K562 (cell line): Measurements from ENCODE around the gene TMEM132D. TPM values are rescaled to one million over a fixed set of nuclear protein-coding genes. Genes with fewer than 3 reads are reported as not detected.

Experiments used
- ATAC-seq: fragments of 200-7000 bp; cut with Tn5 transposase; 3 replicates; pipeline ENCODE4 v1.9.1; 2020; ENCODE audit warnings: moderate library complexity
- BruUV-seq: library from RNA; stranded (reverse); fragments of 400-500 nt; replicated peaks from 2 replicates; lab custom pipeline; 2021; lab: Mats Ljungman, UMichigan
- CTCF ChIA-PET: fragments of 300-600 bp; formaldehyde crosslinking; extraction: SDS; loops from one replicate; lab custom pipeline; 2021; ENCODE audit warnings: low intra/inter-chr PET ratio; lab: Yijun Ruan, JAX
- POLR2A ChIA-PET: fragments of 300-600, 350-650 bp; sonication (Branson Sonifier 250); formaldehyde crosslinking; extraction: SDS; loops from one replicate; lab custom pipeline; 2021; ENCODE audit warnings: antibody characterized with exemption, inconsistent platforms; lab: Yijun Ruan, JAX
- DNase-seq, 4 experiments: peaks; one replicate each; pipeline versions ENCODE4 v3.0.0 to v3.0.0-alpha.2; 2011 to 2018; ENCODE audit warnings: low spot score in 3 of 4, mixed read lengths in 3 of 4; ENCODE audit errors: extremely low read depth in 1 of 4
- FAIRE-seq: peaks from 2 replicates; lab custom pipeline; 2011; peaks lifted over from hg19 to GRCh38; lab: Jason Lieb, UNC
- H2AFZ ChIP-seq: 2 replicates; pipeline ENCODE4 v1.6.0; 2011; ENCODE audit warnings: low read depth, low read length, control low read depth, inconsistent platforms
- H3K27ac ChIP-seq: fragments of 200-600 bp; 3 replicates; pipeline ENCODE4 v1.8.0; 2011; ENCODE audit warnings: low read depth, mild to moderate bottlenecking, control low read depth, inconsistent platforms, low read length, moderate library complexity, mixed read lengths; ENCODE audit errors: extremely low read depth
- H3K27me3 ChIP-seq, 2 experiments: fragments of 300-600 bp in 1 of 2; 2 replicates in 1 of 2; 3 replicates in 1 of 2; pipeline versions ENCODE4 v1.6.0 to v1.8.0; 2011; ENCODE audit warnings: inconsistent platforms in 2 of 2, low read length in 2 of 2, mild to moderate bottlenecking in 1 of 2, mixed read lengths in 1 of 2, moderate library complexity in 1 of 2; ENCODE audit not compliant: control insufficient read depth in 2 of 2, insufficient read depth in 2 of 2
- H3K36me3 ChIP-seq: fragments of 300-600 bp; 3 replicates; pipeline ENCODE4 v1.8.0; 2011; ENCODE audit warnings: mild to moderate bottlenecking, low read length, inconsistent platforms; ENCODE audit not compliant: control insufficient read depth, insufficient read depth
- H3K4me1 ChIP-seq, 2 experiments: fragments of 200-600 bp in 1 of 2; replicated peaks in 1 of 2; 2 replicates in 1 of 2; 3 replicates in 1 of 2; pipeline versions ENCODE4 v1.5.1 to v1.8.0; 2011; ENCODE audit warnings: inconsistent platforms in 2 of 2, low read length in 2 of 2, mild to moderate bottlenecking in 1 of 2, mixed read lengths in 1 of 2, moderate library complexity in 1 of 2; ENCODE audit not compliant: control insufficient read depth in 2 of 2, insufficient read depth in 2 of 2
- H3K4me2 ChIP-seq: 2 replicates; pipeline ENCODE4 v1.6.1; 2011; ENCODE audit warnings: low read length, control low read depth, inconsistent platforms, mixed read lengths; ENCODE audit not compliant: insufficient read depth
- H3K4me3 ChIP-seq: fragments of 200-600 bp; sonication (generic), shearing (Covaris generic); 2 replicates; pipeline ENCODE4 v1.5.1; 2016; ENCODE audit warnings: control low read depth, inconsistent platforms
- H3K79me2 ChIP-seq: fragments of 200-600 bp; 3 replicates; pipeline ENCODE4 v1.8.0; 2011; ENCODE audit warnings: low read length, inconsistent platforms; ENCODE audit not compliant: control insufficient read depth, insufficient read depth
- H3K9ac ChIP-seq, 2 experiments: 2 replicates each; pipeline versions ENCODE4 v1.6.0 to v1.6.1; 2011; ENCODE audit warnings: low read depth in 2 of 2, low read length in 2 of 2, control low read depth in 1 of 2, inconsistent platforms in 1 of 2, mild to moderate bottlenecking in 1 of 2, mixed read lengths in 1 of 2; ENCODE audit not compliant: insufficient read depth in 1 of 2
- H3K9me1 ChIP-seq: one replicate; pipeline ENCODE4 v1.6.0; 2011; ENCODE audit warnings: inconsistent platforms, mild to moderate bottlenecking, low read length, moderate library complexity; ENCODE audit not compliant: control insufficient read depth, insufficient read depth
- H3K9me3 ChIP-seq: replicated peaks from 2 replicates; pipeline ENCODE4 v1.5.1; 2011; ENCODE audit warnings: low read depth, low read length, inconsistent platforms; ENCODE audit not compliant: control insufficient read depth, insufficient read depth
- H4K20me1 ChIP-seq: replicated peaks from 2 replicates; pipeline ENCODE4 v1.6.1; 2011; ENCODE audit warnings: low read length, inconsistent platforms, mixed read lengths; ENCODE audit not compliant: control insufficient read depth, insufficient read depth
- ARID1B ChIP-seq: fragments of 450-650 bp; IDR thresholded peaks from 2 replicates; pipeline ENCODE4 v1.6.1; 2016; ENCODE audit warnings: antibody characterized with exemption, mild to moderate bottlenecking, inconsistent platforms
- CBFA2T2 ChIP-seq: fragments of 450-650 bp; conservative IDR thresholded peaks from 2 replicates; pipeline ENCODE4 v1.6.1; 2017; ENCODE audit warnings: mild to moderate bottlenecking
- CBFA2T3 ChIP-seq: fragments of 450-650 bp; IDR thresholded peaks from 2 replicates; pipeline ENCODE4 v1.6.1; 2017
- MTA2 ChIP-seq: fragments of 450-650 bp; IDR thresholded peaks from 2 replicates; pipeline ENCODE4 v1.6.1; 2016; ENCODE audit warnings: low read depth
- RBM22 ChIP-seq: fragments of 200-400 bp; formaldehyde crosslinking; IDR thresholded peaks from 2 replicates; pipeline ENCODE4 v1.6.1; 2018; ENCODE audit warnings: low read length, low read depth; ENCODE audit not compliant: poor library complexity, severe bottlenecking
- STAG1 ChIP-seq: sonication (generic); formaldehyde crosslinking; IDR thresholded peaks from 2 replicates; pipeline ENCODE4 v1.5.0; 2020; ENCODE audit warnings: missing genetic modification reagents, borderline replicate concordance
- TAL1 ChIP-seq: fragments of 450-650 bp; IDR thresholded peaks from 2 replicates; pipeline ENCODE4 v1.6.1; 2016; ENCODE audit warnings: mild to moderate bottlenecking
- TCF3 ChIP-seq: sonication (generic); formaldehyde crosslinking; IDR thresholded peaks from 2 replicates; pipeline ENCODE4 v1.4.0; 2020; ENCODE audit warnings: mild to moderate bottlenecking, missing genetic modification reagents
- TCFL5 ChIP-seq: fragments of 250-450 bp; sonication (Bioruptor Pico); conservative IDR thresholded peaks from 2 replicates; pipeline ENCODE4 v1.6.1; 2021; ENCODE audit warnings: mild to moderate bottlenecking, moderate library complexity, matching md5 sums
- TEAD4 ChIP-seq, 2 experiments: sonication (generic) in 1 of 2; formaldehyde crosslinking in 1 of 2; IDR thresholded peaks; 2 replicates each; pipeline versions ENCODE4 v1.6.1 to v1.8.0; 2012 to 2022; ENCODE audit warnings: borderline replicate concordance in 1 of 2, inconsistent platforms in 1 of 2, low read length in 1 of 2, mild to moderate bottlenecking in 1 of 2, missing genetic modification reagents in 1 of 2
- ZNF561 ChIP-seq: fragments of 450-650 bp; formaldehyde crosslinking; conservative IDR thresholded peaks from 2 replicates; pipeline ENCODE4 v1.4.0; 2020; ENCODE audit warnings: mild to moderate bottlenecking, moderate library complexity
- WGBS: fragments of 100-300 bp; shearing (Covaris generic); methylation state at CpG from one replicate; pipeline ENCODE4 v1.1.6; 2016; ENCODE audit warnings: low coverage, mixed read lengths; ENCODE audit not compliant: insufficient coverage; ENCODE audit errors: missing lambda C conversion rate; 5-methylcytosine and 5-hydroxymethylcytosine counted together
- in situ Hi-C: fragments of 300-500 bp; cut with MboI; formaldehyde crosslinking; loops from 4 replicates; pipeline ENCODE4 v1.15.0; 2018; ENCODE audit warnings: inconsistent platforms, mixed read lengths
- intact Hi-C: fragments of 100-400 bp; cut with micrococcal nuclease; formaldehyde crosslinking; loops from 2 replicates; pipeline ENCODE4 v1.14.2; 2022
- polyA plus RNA-seq, 8 experiments: library from polyadenylated mRNA; depleted of rRNA in 4 of 8; stranded (reverse) in 5 of 8; unstranded in 3 of 8; fragments of >200 nt; fragmentation: Nextera tagmentation in 2 of 8; fragmentation: Illumina TruSeq in 1 of 8; extraction: Ambion mirVana in 2 of 8; extraction: Trizol in 1 of 8; gene quantifications; 2 replicates each; pipeline versions ENCODE4 v1.2.1 to v1.2.3, GENCODE V29; 2011 to 2014; ENCODE audit warnings: inconsistent platforms in 1 of 8, missing spikeins in 1 of 8
- total RNA-seq, 7 experiments: library from RNA; depleted of rRNA in 6 of 7; stranded (reverse); fragments of >200 nt in 6 of 7; fragmentation: Illumina TruSeq in 2 of 7; extraction: Trizol in 2 of 7; gene quantifications; 2 replicates each; pipeline versions ENCODE4 v1.2.1 to v1.2.3, GENCODE V29; 2011 to 2021; ENCODE audit warnings: low replicate concordance in 1 of 7

TMEM132D gene
- total and polyA plus RNA-seq, 9 of the 15 experiments (the other 6 are each of a cell fraction or from before 2014, with no cell fraction given) = not detected

GRCh38 chr12:129790331-129790730 is 113.5 kb downstream of the TMEM132D start:
- 3% methylated on average over 6 of the region's 6 CpGs for WGBS
- H3K4me3 ChIP-seq = no peak overlapping the region
- no peaks in the 10 kb centered on the region for H3K36me3 ChIP-seq
- no peak for FAIRE-seq
- no TSS peak for BruUV-seq
- H2AFZ ChIP-seq = no peak overlapping the region
- H3K27me3 ChIP-seq = peaks cover 4 to 11% of the 10 kb centered on the region in 2 experiments; a peak in 4 of 5 replicates
- no peak overlapping the region for H3K9ac ChIP-seq
- no peaks in the 10 kb centered on the region; a peak in 1 of 5 replicates for H3K4me1 ChIP-seq
- TF ChIP-seq TCFL5 (CRISPR knock-in tag) (no peak), TAL1 (peak; percentile 53), RBM22 (no peak), ZNF561 (CRISPR knock-in tag) (no peak), TCF3 (CRISPR knock-in tag) (0 out of 2 replicates have a peak, but pooled peaks have one; percentile 23), MTA2 (0 out of 2 replicates have a peak, but pooled peaks have one; percentile 31), CBFA2T3 (peak; percentile 47; the same call in 1 of the 2 replicates), TEAD4 (IDR thresholded peaks at IDR 0.05; ENCODE audit: low read length) (0 out of 2 replicates have a peak, but pooled peaks have one; percentile 12), TEAD4 (CRISPR knock-in tag; IDR thresholded peaks at IDR 0.05; ENCODE audit: borderline replicate concordance) (no peak), CBFA2T2 (0 out of 2 replicates have a peak, but pooled peaks have one; percentile 7), ARID1B (peak; percentile 61), STAG1 (CRISPR knock-in tag) (no peak)
- H3K27ac ChIP-seq = no peak overlapping the region
- CTCF ChIA-PET = no interaction called here
- H3K9me3 ChIP-seq = no peaks in the 10 kb centered on the region
- no peaks in the 10 kb centered on the region for H3K79me2 ChIP-seq
- intact Hi-C loops (no loop called here), in situ Hi-C loops (no loop called here)
- no peak overlapping the region for H3K4me2 ChIP-seq
- H3K9me1 ChIP-seq = no peaks in the 10 kb centered on the region
- ATAC-seq = peak; percentile 77
- no peaks in the 10 kb centered on the region for H4K20me1 ChIP-seq
- peak in 1 of 4 experiments; percentile 24 for DNase-seq
- POLR2A ChIA-PET = interaction anchor here (0.7 to 0.9 kb wide), 2 partner anchors 12 to 51 kb away, joined by 3 read pairs; no protein-coding TSS in a partner anchor
